ENCODE results near the gene HDAC4. TPM values are rescaled to one million over a fixed set of nuclear protein-coding genes. Genes with fewer than 3 reads are reported as not detected.
"Not testable (repeated sequence)": the region's sequence is repeated elsewhere in the genome, so short reads cannot be mapped to it uniquely, and the experiment has no call there.

Gene HDAC4
- total RNA-seq, 4 donors from 2014 or later, result 68.0 to 123 (median 86.5) TPM

DNA sequence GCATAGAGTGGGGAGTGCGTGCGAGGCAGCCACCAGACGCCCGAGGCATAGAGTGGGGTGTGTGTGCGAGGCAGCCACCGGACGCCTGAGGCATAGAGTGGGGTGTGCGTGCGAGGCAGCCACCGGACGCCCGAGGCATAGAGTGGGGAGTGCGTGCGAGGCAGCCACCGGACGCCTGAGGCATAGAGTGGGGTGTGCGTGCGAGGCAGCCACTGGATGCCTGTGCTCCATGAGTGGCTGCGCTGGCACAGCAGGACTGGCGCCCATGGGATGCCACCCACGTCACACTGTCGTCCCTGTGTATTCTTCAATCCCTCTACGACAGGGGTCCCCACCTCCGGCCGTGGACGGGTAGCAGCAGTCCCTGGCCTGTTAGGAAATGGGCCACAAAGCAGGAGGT lies 221.9 kb downstream of the HDAC4 start:
- TF ChIP-seq POLR2A (IDR thresholded peaks at IDR 0.05) (no peak), EP300 (IDR thresholded peaks at IDR 0.05) (no peak)
- TF ChIP-seq, protein P1, sequence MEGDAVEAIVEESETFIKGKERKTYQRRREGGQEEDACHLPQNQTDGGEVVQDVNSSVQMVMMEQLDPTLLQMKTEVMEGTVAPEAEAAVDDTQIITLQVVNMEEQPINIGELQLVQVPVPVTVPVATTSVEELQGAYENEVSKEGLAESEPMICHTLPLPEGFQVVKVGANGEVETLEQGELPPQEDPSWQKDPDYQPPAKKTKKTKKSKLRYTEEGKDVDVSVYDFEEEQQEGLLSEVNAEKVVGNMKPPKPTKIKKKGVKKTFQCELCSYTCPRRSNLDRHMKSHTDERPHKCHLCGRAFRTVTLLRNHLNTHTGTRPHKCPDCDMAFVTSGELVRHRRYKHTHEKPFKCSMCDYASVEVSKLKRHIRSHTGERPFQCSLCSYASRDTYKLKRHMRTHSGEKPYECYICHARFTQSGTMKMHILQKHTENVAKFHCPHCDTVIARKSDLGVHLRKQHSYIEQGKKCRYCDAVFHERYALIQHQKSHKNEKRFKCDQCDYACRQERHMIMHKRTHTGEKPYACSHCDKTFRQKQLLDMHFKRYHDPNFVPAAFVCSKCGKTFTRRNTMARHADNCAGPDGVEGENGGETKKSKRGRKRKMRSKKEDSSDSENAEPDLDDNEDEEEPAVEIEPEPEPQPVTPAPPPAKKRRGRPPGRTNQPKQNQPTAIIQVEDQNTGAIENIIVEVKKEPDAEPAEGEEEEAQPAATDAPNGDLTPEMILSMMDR (IDR thresholded peaks at IDR 0.05), result no peak
- Histone ChIP-seq H3K36me3 (peaks cover 0 to 85% (median 0%) of the 10 kb centered on the region in 3 donors), H3K27ac (no peak overlapping the region), H3K4me1 (no peaks in the 10 kb centered on the region), H3K4me3 (no peak overlapping the region), H3K9me3 (peaks cover 0 to 14% (median 4%) of the 10 kb centered on the region in 4 donors), H3K27me3 (no peaks in the 10 kb centered on the region)
- 95 to 96% methylated on average over 26 of the region's 26 CpGs for WGBS, 2 donors
- DNase-seq (ENCODE audit: low spot score in 2 of 2), result peak in 1 of 2 donors; percentile 5

DNA sequence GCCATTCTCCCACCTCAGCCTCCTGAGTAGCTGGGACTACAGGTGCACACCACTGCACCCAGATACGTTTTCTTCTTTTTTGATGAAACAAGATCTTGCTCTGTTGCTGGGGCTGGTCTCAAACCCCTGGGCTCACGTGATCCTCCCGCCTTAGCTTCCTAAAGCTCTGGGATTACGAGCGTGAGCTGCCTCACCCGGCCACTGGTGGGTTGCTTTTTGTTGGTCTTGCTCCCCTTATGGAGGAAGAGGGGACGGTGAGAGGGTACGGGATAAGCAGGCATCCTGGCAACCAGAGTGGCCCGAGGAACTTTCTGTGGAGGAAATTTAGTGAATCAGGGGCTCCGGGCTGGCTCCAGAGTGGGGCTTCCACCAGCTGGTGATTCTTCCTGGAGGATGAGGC lies 222.3 kb downstream of the HDAC4 start:
- Histone ChIP-seq H3K36me3 (peaks cover 0 to 90% (median 0%) of the 10 kb centered on the region in 3 donors), H3K27me3 (no peaks in the 10 kb centered on the region), H3K27ac (no peak overlapping the region), H3K4me1 (no peaks in the 10 kb centered on the region), H3K4me3 (no peak overlapping the region), H3K9me3 (peaks cover 0 to 15% (median 4%) of the 10 kb centered on the region in 4 donors)
- DNase-seq (ENCODE audit: low spot score in 2 of 2), result peak in 1 of 2 donors; percentile 3
- WGBS, 2 donors, result 96 to 97% methylated on average over 10 of the region's 10 CpGs
- TF ChIP-seq, protein P1 (IDR thresholded peaks at IDR 0.05), result no peak
- TF ChIP-seq EP300 (IDR thresholded peaks at IDR 0.05), result no peak
- no peak for TF ChIP-seq POLR2A (IDR thresholded peaks at IDR 0.05)

DNA sequence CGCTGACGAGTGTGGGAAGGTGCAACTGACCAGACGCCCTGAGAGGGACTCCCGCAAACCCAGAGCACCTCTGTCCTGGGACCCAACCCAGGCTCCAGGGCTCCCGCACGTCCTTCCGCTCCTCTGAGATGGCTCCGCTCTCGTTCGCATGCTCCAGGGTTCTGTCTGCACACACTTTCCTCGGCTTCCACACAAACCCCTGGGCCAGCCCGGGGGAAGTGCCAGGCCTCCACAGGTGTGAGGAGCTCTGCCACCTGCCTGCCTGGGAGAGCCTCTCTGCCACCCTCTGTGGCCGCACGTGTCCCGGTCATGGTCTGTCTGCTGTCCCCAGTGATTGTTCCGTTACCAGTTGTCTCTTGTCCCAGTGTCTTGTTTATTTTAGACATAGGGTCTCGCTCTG lies 222.9 kb downstream of the HDAC4 start:
- no peak overlapping the region for H3K4me3 ChIP-seq
- H3K27ac ChIP-seq, result no peak overlapping the region
- no peaks in the 10 kb centered on the region for H3K27me3 ChIP-seq
- no peak for TF ChIP-seq EP300 (IDR thresholded peaks at IDR 0.05)
- no peak for TF ChIP-seq POLR2A (IDR thresholded peaks at IDR 0.05)
- TF ChIP-seq, protein P1 (IDR thresholded peaks at IDR 0.05), result no peak
- H3K9me3 ChIP-seq, result peaks cover 0 to 17% (median 4%) of the 10 kb centered on the region in 4 donors
- 96 to 97% methylated on average over 17 of the region's 17 CpGs for WGBS, 2 donors
- peaks cover 0 to 95% (median 0%) of the 10 kb centered on the region in 3 donors for H3K36me3 ChIP-seq
- H3K4me1 ChIP-seq, result no peaks in the 10 kb centered on the region
- no peak for DNase-seq (ENCODE audit: low spot score in 2 of 2)

DNA sequence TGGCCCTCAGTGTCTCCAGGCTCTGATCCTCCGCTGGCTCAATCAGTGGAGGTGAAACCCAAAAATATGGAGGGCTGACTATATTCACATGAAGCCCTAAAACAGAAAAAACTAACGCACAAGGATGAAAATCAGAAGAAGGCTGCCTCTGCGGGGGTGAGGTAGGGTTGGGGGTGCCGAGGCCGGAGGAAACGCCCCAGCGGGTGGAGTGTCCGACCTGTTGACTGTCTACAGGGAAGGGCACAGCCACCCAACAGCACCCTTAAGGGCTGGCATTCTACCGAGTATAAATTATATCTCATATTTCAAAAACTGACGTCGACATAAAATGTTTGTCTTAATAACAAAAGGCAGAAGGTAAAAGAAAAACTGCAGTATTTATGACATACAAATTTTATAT lies 223.5 kb downstream of the HDAC4 start:
- Histone ChIP-seq H3K36me3 (peaks cover 0 to 92% (median 0%) of the 10 kb centered on the region in 3 donors), H3K27me3 (no peaks in the 10 kb centered on the region), H3K4me1 (no peaks in the 10 kb centered on the region), H3K4me3 (no peak overlapping the region), H3K9me3 (peaks cover 0 to 23% (median 4%) of the 10 kb centered on the region in 4 donors), H3K27ac (peak overlapping the region in 1 of 4 donors; percentile 77)
- TF ChIP-seq, protein P1 (IDR thresholded peaks at IDR 0.05), result no peak
- TF ChIP-seq POLR2A (IDR thresholded peaks at IDR 0.05) (no peak), EP300 (IDR thresholded peaks at IDR 0.05) (no peak)
- WGBS, 2 donors, result 97 to 99% methylated on average over 11 of the region's 11 CpGs
- DNase-seq (ENCODE audit: low spot score in 2 of 2), result no peak

DNA sequence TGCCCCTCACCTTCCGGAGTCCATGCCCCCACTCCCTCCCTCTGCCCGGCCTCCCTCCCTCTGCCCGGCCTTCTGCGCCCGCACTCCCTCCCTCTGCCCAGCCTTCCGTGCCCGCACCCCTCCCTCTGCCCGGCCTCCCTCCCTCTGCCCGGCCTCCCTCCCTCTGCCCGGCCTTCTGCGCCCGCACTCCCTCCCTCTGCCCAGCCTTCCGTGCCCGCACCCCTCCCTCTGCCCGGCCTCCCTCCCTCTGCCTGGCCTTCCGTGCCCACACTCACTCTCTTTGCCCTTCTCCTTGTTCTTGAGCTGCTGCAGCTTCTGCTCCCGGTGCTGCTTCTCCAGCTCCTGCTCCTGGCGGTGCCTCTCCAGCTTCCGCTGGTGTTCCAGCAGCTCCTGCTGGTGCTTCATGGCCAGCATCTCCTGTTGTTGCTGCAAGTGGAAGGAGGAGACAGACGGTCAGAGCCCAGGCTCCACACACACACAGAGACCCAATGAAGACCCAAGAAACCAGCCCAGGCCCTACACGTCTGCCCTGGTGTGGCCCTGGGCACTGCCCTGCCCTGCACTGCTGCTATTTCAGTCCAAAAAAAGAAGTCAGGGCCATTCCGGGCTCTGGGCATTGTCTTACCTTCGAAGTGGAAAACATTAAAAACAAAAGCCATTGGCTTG lies 224.5 kb downstream of the HDAC4 start:
- H3K27me3 ChIP-seq; DNase-seq (ENCODE audit: low spot score in 2 of 2); H3K4me3 ChIP-seq; H3K4me1 ChIP-seq: not testable (repeated sequence)
- 53 to 62% methylated on average over 22 to 23 of the region's 23 CpGs for WGBS, 2 donors
- peaks cover 0 to 34% (median 10%) of the 10 kb centered on the region in 4 donors for H3K9me3 ChIP-seq
- H3K27ac ChIP-seq, result peak overlapping the region; percentile 30 to 80 (median 60)
- peaks cover 0 to 84% (median 0%) of the 10 kb centered on the region in 3 donors for H3K36me3 ChIP-seq

All from tibial nerve (tissue), 4 donors.